A673 (cell line): Measurements from ENCODE around the gene FARSA. TPM values are rescaled to one million over a fixed set of nuclear protein-coding genes. Genes with fewer than 3 reads are reported as not detected.
"Not testable (repeated sequence)": the region's sequence is repeated elsewhere in the genome, so short reads cannot be mapped to it uniquely, and the experiment has no call there.

Experiments used
- BruUV-seq: library from RNA; stranded (reverse); fragments of 400-500 nt; replicated peaks from 2 replicates; lab custom pipeline; 2021; lab: Mats Ljungman, UMichigan
- CTCF ChIA-PET: fragments of 300-600 bp; sonication (Branson Sonifier 250); formaldehyde crosslinking; loops from one replicate; lab custom pipeline; 2022; ENCODE audit warnings: antibody characterized with exemption; lab: Charles Lee
- POLR2A ChIA-PET: fragments of 300-600 bp; sonication (Branson Sonifier 250); formaldehyde crosslinking; loops from one replicate; lab custom pipeline; 2022; ENCODE audit warnings: antibody characterized with exemption; ENCODE audit not compliant: low non-redundant PET; lab: Charles Lee
- DNase-seq: peaks from one replicate; pipeline ENCODE4 v3.0.0-alpha.2; 2015; ENCODE audit warnings: low spot score
- H3K27ac ChIP-seq: fragments of 200-600 bp; sonication (generic); 2 replicates; pipeline ENCODE4 v1.5.1; 2016; ENCODE audit warnings: mixed run types, low read depth, mild to moderate bottlenecking, mixed read lengths, antibody characterized with exemption, low read length; ENCODE audit not compliant: poor library complexity, severe bottlenecking
- H3K27me3 ChIP-seq: fragments of 200-600 bp; sonication (generic); replicated peaks from 2 replicates; pipeline ENCODE4 v1.6.1; 2017; ENCODE audit warnings: mixed run types, low read depth, mild to moderate bottlenecking, mixed read lengths, antibody characterized with exemption, low read length; ENCODE audit not compliant: insufficient read depth, poor library complexity
- H3K36me3 ChIP-seq: fragments of 200-600 bp; sonication (generic); 2 replicates; pipeline ENCODE4 v1.6.1; 2016; ENCODE audit warnings: mixed run types, mild to moderate bottlenecking, mixed read lengths, antibody characterized with exemption, low read length; ENCODE audit not compliant: insufficient read depth, poor library complexity, severe bottlenecking
- H3K4me1 ChIP-seq: fragments of 200-600 bp; sonication (generic); 2 replicates; pipeline ENCODE4 v1.6.1; 2017; ENCODE audit warnings: mixed run types, mild to moderate bottlenecking, mixed read lengths, antibody characterized with exemption, low read length; ENCODE audit not compliant: insufficient read depth, poor library complexity, severe bottlenecking
- H3K4me3 ChIP-seq: fragments of 200-600 bp; sonication (generic); 2 replicates; pipeline ENCODE4 v1.5.1; 2016; ENCODE audit warnings: low read depth, mixed run types, mild to moderate bottlenecking, mixed read lengths, low read length; ENCODE audit not compliant: poor library complexity, severe bottlenecking
- H3K9me3 ChIP-seq: fragments of 200-600 bp; sonication (generic); 2 replicates; pipeline ENCODE4 v1.6.1; 2016; ENCODE audit warnings: mixed run types, low read depth, mild to moderate bottlenecking, mixed read lengths, antibody characterized with exemption, low read length; ENCODE audit not compliant: poor library complexity, severe bottlenecking
- CTCF ChIP-seq: fragments of 300-800, 200-600 bp; sonication (generic); conservative IDR thresholded peaks from 2 replicates; pipeline ENCODE4 v1.5.1; 2017; ENCODE audit warnings: low read depth, mild to moderate bottlenecking, antibody characterized with exemption, low read length, moderate library complexity, mixed read lengths
- EZH2 ChIP-seq: fragments of 200-600 bp; sonication (generic); IDR thresholded peaks from 2 replicates; pipeline ENCODE4 v1.6.1; 2017; ENCODE audit warnings: borderline replicate concordance, low read depth, mild to moderate bottlenecking, mixed read lengths, antibody characterized with exemption, low read length; ENCODE audit not compliant: poor library complexity, severe bottlenecking
- intact Hi-C: fragments of 100-400 bp; cut with micrococcal nuclease; formaldehyde crosslinking; loops from one replicate; pipeline ENCODE4 v1.10.0; 2022; ENCODE audit not compliant: unreplicated experiment
- total RNA-seq: library from RNA; stranded (reverse); gene quantifications from 2 replicates; pipeline ENCODE4 v1.2.3, GENCODE V29; 2021

The FARSA gene
- total RNA-seq, 1 experiment from 2014 or later, result 162 TPM

GRCh38 chr19:12922959-12923358, 10.6 kb downstream of the FARSA start:
- H3K4me3 ChIP-seq, result no peak overlapping the region
- no peak overlapping the region for H3K27ac ChIP-seq
- H3K36me3 ChIP-seq, result peaks cover 48% of the 10 kb centered on the region
- no peaks in the 10 kb centered on the region for H3K4me1 ChIP-seq
- no peak for DNase-seq
- POLR2A ChIA-PET, result no interaction called here
- intact Hi-C loops, result no loop called here
- no peak for TF ChIP-seq EZH2
- TF ChIP-seq CTCF, result no peak
- no TSS peak for BruUV-seq
- no peaks in the 10 kb centered on the region for H3K9me3 ChIP-seq
- CTCF ChIA-PET, result no interaction called here
- no peaks in the 10 kb centered on the region for H3K27me3 ChIP-seq

- no peak for DNase-seq
- H3K4me1 ChIP-seq, result no peaks in the 10 kb centered on the region
- BruUV-seq, result no TSS peak
- CTCF ChIA-PET, result no interaction called here
- TF ChIP-seq CTCF, result no peak
- TF ChIP-seq EZH2, result no peak
- H3K27me3 ChIP-seq, result no peaks in the 10 kb centered on the region
- H3K36me3 ChIP-seq, result peaks cover 33% of the 10 kb centered on the region
- H3K9me3 ChIP-seq, result no peaks in the 10 kb centered on the region
- H3K27ac ChIP-seq, result no peak overlapping the region
- POLR2A ChIA-PET, result no interaction called here
- H3K4me3 ChIP-seq, result no peak overlapping the region
- intact Hi-C loops, result no loop called here
Measured at GRCh38 chr19:12921047-12921446, 12.5 kb downstream of the FARSA start.

- intact Hi-C loops, result no loop called here
- no peak overlapping the region for H3K27ac ChIP-seq
- no peak overlapping the region for H3K4me3 ChIP-seq
- no peaks in the 10 kb centered on the region for H3K9me3 ChIP-seq
- no peak for DNase-seq
- H3K27me3 ChIP-seq, result no peaks in the 10 kb centered on the region
- BruUV-seq, result no TSS peak
- ChIA-PET POLR2A (no interaction called here), CTCF (no interaction called here)
- TF ChIP-seq CTCF (no peak), EZH2 (no peak)
- H3K4me1 ChIP-seq, result peaks cover 12% of the 10 kb centered on the region
- peaks cover 12% of the 10 kb centered on the region for H3K36me3 ChIP-seq
Measured at GRCh38 chr19:12918253-12918652, 15.3 kb downstream of the FARSA start.

DNA sequence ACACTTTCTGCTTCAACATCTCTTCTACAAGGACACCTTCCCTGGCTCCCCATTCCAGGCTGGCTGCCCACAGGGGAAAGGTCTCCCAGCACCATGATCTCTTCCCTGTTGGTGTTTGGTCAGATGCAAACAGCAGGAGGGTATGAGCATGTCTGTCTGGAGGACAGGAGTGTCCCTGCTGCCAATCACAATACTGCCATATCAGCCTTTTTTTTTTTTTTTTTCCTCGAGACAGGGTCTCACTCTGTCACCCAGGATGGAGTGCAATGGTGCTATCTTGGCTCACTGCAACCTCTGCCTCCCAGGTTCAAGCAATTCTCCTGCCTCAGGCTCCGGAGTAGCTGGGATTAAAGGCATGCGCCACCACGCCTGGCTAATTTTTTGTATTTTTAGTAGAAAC, 17.7 kb downstream of the FARSA start:
- DNase-seq, H3K27me3 ChIP-seq, intact Hi-C loops, BruUV-seq, H3K4me3 ChIP-seq, H3K27ac ChIP-seq, POLR2A ChIA-PET, H3K36me3 ChIP-seq, H3K9me3 ChIP-seq: not testable (repeated sequence)
- peaks cover 26% of the 10 kb centered on the region for H3K4me1 ChIP-seq
- CTCF ChIA-PET, result interaction anchor here (0.7 kb wide), 1 partner anchor 9 kb away, joined by 8 read pairs; no protein-coding TSS in a partner anchor
